SJCRH30 (cell line): ENCODE data around the gene PRSS36. TPM values are rescaled to one million over a fixed set of nuclear protein-coding genes. Genes with fewer than 3 reads are reported as not detected.
"Not testable (repeated sequence)": the region's sequence is repeated elsewhere in the genome, so short reads cannot be mapped to it uniquely, and the experiment has no call there.

Experiments used
- DNase-seq, 2 experiments: peaks; one replicate each; pipeline ENCODE4 v3.0.0-alpha.2; 2015 to 2020
- H3K27ac ChIP-seq: fragments of 250-450 bp; sonication (Bioruptor Pico); 2 replicates; pipeline ENCODE4 v1.5.1; 2020; ENCODE audit warnings: mild to moderate bottlenecking, moderate library complexity
- H3K27me3 ChIP-seq: fragments of 250-450 bp; sonication (Bioruptor Pico); 2 replicates; pipeline ENCODE4 v1.5.1; 2020; ENCODE audit warnings: mild to moderate bottlenecking, moderate library complexity
- H3K36me3 ChIP-seq: fragments of 250-450 bp; sonication (Bioruptor Pico); 2 replicates; pipeline ENCODE4 v1.5.1; 2020; ENCODE audit warnings: mild to moderate bottlenecking, moderate library complexity
- H3K4me1 ChIP-seq: fragments of 250-450 bp; sonication (Bioruptor Pico); 2 replicates; pipeline ENCODE4 v1.5.1; 2020; ENCODE audit warnings: mild to moderate bottlenecking, moderate library complexity
- H3K4me3 ChIP-seq: fragments of 250-450 bp; sonication (Bioruptor Pico); 2 replicates; pipeline ENCODE4 v1.5.1; 2020; ENCODE audit warnings: mild to moderate bottlenecking, moderate library complexity
- H3K9me3 ChIP-seq: fragments of 250-450 bp; sonication (Bioruptor Pico); replicated peaks from 2 replicates; pipeline ENCODE4 v1.5.1; 2020; ENCODE audit warnings: mild to moderate bottlenecking, moderate library complexity
- total RNA-seq: library from RNA; depleted of rRNA; stranded (reverse); fragments of >200 nt; shearing (Covaris generic); gene quantifications from 2 replicates; pipeline ENCODE4 v1.2.3, GENCODE V29; 2014; rRNA removed

Gene PRSS36
- 0.43 and 0.51 TPM in 2 replicates for total RNA-seq

DNA sequence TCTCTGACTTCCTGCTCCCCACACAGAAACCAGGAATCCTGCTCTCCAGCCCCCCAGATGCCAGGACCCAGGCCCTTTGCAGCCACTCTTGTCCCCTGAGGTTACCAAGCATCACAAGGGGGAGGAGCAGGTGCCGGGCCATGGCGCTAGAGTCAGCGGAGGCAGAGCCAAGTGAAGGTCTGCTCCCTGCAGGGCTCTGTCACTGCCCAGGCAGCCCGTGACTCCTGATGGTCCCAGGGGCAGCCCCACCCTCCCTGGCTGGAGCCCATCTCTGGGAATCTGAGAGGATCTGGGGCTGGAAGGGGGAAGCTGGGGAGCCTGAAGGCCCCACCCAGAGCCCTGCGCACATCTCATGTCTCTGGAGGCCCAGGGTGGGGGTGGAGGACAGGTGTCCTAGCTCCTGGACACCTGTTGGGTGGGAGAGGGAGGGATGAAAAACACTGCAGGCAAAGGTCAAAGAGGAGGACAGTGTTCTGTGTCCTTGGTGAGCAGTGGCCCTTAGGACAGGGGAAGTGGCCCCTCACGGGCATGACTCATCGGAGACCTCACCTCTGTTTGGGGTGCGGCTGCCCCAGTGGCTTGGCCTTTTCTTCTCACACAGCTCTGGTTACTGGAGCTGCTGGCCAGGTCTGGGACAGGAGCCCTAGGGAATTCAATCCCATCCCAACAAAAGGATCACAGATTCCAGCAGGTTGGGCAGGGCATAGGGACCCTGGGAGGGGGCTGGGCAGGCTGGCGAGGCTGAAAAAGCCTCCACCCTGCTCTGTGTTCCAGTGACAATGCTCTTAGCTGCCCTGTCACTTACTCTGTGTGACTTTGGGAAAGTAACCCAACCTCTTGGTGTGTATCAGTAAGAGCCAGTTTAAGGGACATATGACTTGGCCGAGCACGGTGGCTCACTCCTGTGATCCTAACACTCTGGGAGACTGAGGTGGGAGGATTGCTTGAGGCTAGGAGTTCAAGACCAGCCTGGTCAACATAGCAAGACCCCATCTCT lies at the start of gene PRSS36:
TSS of gene PRSS36 (minus strand) at position 173 of the 997 bp plus-strand sequence. CDS start at position 142, 31 bp downstream.
- Histone ChIP-seq H3K27ac (no peak within 1 kb of the TSS), H3K9me3 (no peaks in the 10 kb centered on the region), H3K27me3 (no peaks in the 10 kb centered on the region; the same call in 1 of the 2 replicates), H3K36me3 (no peaks in the 10 kb centered on the region), H3K4me3 (no peak within 1 kb of the TSS), H3K4me1 (no peaks in the 10 kb centered on the region)
- DNase-seq, result no peak

DNA sequence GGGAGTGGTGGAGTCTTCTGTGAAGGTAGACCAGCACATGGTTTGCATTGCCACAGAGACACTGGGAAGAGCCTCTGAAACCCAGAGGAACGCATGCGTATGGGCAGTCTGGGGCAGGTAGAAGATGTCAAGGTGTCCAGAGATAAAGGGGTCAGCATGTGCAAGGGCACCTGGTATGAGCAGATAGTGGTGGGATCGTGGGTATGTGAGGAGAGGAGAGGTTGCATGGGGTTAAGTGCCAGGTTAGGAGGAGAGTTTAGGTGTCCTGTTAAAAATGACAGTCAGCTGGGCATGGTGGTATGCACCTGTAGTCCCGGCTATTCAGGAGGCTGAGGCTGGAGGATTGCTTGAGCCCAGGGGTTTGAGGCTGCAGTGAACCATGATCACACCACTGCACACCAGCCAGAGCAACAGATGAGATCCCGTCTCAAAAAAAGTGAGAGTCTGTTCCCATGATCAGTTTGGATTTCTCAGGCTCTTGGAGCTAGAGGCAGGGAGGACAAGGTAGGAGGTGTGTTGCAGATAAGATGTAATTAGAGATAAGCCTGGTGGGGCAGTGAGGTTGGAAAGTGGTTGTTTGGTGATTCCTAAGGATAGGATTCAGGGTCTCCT lies 49.7 kb upstream of the PRSS36 start:
- Histone ChIP-seq H3K4me3 (no peak overlapping the region), H3K9me3 (no peaks in the 10 kb centered on the region), H3K4me1 (no peaks in the 10 kb centered on the region), H3K27ac (no peak overlapping the region), H3K36me3 (peaks cover 38% of the 10 kb centered on the region), H3K27me3 (no peaks in the 10 kb centered on the region)
- no peak for DNase-seq

DNA sequence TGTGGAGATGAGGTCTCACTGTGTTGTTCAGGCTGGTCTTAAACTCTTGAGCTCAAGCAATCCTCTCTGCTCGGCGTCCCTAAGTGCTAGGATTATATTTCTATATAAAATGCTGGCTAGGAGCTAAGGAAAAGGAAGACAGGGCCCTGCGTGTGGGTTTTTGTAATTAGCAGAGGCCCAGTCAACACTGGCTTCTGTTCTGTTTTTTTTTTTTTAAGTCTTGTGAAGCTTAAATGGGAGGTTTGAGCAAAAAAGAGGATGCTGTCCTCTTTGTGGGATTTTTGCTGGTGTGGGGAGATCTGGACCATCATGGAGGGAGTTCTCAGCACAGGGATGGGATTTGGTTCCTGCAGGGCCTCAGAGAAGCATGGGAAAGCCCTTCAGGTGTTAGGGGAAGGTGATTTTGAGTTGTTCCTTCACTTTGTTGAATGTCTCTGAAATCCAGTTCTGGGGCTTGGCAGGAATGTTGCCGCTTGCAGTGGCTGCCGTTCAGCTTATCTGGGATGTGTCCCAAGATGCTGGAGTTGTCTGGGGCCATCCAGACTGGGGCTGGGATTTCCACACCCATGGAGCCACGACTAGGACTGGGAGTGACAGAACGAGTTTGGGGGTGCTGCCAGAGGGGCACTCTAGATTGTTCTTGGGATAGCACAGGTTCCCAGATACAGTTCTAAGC lies 48.5 kb upstream of the PRSS36 start:
- Histone ChIP-seq H3K4me3 (no peak overlapping the region), H3K27me3 (no peaks in the 10 kb centered on the region), H3K4me1 (no peaks in the 10 kb centered on the region), H3K36me3 (peaks cover 50% of the 10 kb centered on the region), H3K9me3 (no peaks in the 10 kb centered on the region), H3K27ac (no peak overlapping the region)
- DNase-seq, result no peak

DNA sequence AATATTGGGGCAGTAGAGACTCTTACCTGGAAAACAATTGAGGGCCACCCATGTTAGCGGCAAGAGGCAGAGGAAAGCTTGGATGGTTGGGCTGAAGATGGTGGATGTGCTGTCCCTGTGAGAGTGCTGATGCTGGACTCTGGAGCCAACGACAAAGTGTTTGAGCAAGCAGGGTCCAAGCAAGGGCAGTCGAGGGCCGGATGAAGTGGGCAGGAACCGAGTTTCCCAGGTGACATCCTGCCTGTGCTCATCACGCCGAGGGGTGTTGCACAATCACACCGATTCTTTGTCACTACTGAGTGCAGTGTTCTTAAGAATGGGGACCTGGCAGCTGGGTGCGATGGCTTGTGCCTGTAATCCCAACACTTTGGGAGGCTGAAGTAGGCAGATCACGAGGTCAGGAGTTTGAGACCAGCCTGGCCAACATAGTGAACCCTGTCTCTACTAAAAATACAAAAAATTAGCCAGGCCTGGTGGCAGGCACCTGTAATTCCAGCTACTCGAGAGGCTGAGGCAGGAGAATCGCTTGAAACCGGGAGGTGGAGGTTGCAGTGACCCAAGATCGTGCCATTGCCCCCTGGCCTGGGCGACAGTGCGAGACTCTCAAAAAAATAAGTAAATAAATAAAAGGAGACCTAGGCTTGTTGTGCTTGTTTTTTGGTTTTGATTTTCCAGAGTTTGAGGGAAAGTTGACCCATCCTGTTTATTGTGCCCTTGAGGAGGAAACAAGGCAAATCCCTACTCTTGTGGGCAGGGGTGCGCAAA lies 46.6 kb upstream of the PRSS36 start:
- Histone ChIP-seq H3K27ac (no peak overlapping the region), H3K4me1 (no peaks in the 10 kb centered on the region), H3K27me3 (no peaks in the 10 kb centered on the region), H3K9me3 (no peaks in the 10 kb centered on the region), H3K4me3 (no peak overlapping the region), H3K36me3 (peaks cover 68% of the 10 kb centered on the region)
- peak in 1 of 2 experiments; percentile 18 for DNase-seq

DNA sequence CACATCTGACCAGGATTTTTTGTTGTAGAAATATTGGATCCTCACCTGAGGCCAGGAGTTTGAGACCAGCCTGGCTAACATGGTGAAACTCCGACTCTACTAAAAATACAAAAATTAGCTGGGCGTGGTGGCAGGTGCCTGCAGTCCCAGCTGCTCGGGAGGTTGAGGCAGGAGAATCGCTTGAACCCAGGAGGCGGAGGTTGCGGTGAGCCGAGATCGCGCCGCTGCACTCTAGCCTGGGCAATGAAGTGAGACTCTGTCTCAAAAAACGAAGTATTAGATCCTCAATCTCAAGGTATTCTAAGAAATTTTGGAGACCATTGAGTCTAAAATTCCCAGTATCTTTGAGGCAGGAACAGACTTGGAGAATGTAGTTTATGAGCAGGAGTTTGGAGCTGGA lies 46.0 kb upstream of the PRSS36 start:
- not testable (repeated sequence) for H3K9me3 ChIP-seq, H3K4me3 ChIP-seq, H3K27me3 ChIP-seq, DNase-seq, H3K27ac ChIP-seq, H3K4me1 ChIP-seq
- peaks cover 75% of the 10 kb centered on the region for H3K36me3 ChIP-seq

DNA sequence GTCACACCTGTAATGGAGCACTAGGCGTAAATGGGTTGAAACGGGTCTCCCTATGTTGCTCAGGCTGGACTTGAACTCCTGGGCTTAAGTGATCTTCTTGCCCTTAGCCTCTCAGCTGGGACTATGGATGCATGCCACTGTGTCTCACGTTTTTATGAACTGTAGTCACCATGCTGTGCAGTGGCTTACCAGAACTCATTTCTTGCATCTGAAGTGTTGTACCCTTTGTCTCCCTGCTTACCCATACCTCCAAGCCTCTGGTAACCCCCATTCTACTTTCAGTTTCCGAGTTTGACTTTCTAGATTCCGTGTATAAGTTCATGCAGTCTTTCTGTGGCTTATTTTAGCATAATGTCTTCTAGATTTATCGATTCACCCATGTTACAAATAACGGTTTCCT lies 45.0 kb upstream of the PRSS36 start:
- no peak overlapping the region for H3K4me3 ChIP-seq
- DNase-seq, result peak in 1 of 2 experiments; percentile 13
- H3K27me3 ChIP-seq, result no peaks in the 10 kb centered on the region
- no peaks in the 10 kb centered on the region for H3K9me3 ChIP-seq
- H3K4me1 ChIP-seq, result no peaks in the 10 kb centered on the region
- peaks cover 84% of the 10 kb centered on the region for H3K36me3 ChIP-seq
- no peak overlapping the region for H3K27ac ChIP-seq

DNA sequence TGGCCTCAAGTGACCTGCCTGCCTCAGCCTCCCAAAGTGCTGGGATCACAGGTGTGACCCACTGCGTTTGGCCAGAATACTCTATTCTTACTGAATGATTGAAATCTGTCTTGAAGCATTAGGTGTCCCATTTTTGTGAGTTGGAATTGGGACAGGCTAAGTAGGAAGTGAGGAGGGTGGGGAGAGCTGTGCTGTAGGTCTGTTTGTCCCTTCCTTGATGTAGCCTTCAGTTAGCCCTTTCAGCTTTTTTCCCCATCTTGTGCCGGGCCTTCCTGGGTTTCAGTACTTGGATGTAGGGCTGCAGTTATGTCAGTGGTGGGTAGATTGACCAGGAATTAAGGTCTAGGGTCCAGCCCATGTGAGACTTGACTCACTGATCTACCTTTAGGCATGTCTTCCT lies 44.0 kb upstream of the PRSS36 start:
- Histone ChIP-seq H3K4me3 (no peak overlapping the region), H3K9me3 (no peaks in the 10 kb centered on the region), H3K36me3 (peaks cover 85% of the 10 kb centered on the region), H3K27ac (no peak overlapping the region), H3K4me1 (no peaks in the 10 kb centered on the region), H3K27me3 (no peaks in the 10 kb centered on the region)
- peak in 1 of 2 experiments; percentile 15 for DNase-seq

DNA sequence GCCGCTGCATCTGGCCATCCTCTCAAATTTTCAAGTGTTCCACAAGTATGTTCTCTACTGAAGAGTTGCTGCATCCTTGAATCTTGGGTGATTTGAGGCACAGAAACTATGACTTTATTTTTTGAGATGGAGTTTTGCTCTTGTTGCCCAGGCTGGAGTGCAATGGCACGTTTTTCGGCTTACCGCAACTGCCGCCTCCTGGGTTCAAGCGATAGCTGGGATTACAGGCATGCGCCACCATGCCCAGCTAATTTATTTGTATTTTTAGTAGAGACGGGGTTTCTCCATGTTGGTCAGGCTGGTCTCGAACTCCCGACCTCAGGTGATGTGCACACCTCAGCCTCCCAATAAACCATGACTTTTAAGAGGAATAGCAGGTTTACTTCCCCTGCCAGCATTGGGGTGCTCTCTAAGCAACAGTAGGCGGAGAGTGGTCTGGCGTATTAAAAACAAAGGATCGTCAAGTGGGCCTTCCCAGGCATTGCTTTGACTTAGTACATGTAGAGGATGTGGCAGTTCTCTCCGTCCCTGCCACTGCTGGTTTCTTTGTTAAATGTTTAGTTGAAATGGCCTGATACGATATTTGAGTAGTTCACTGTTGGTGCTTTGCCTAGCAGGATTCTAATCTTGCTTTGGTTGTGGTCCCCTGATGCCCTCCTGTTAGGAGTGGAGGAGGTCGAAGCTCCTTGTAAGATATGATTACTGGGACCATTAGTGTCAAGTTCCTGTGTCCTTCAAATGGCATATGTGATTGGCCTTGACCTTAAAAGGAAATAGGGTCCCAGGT lies 43.2 kb upstream of the PRSS36 start:
- Histone ChIP-seq H3K27ac (no peak overlapping the region), H3K36me3 (peaks cover 93% of the 10 kb centered on the region), H3K4me3 (no peak overlapping the region), H3K27me3 (no peaks in the 10 kb centered on the region), H3K4me1 (no peaks in the 10 kb centered on the region), H3K9me3 (no peaks in the 10 kb centered on the region)
- DNase-seq, result peak in 1 of 2 experiments; percentile 16

DNA sequence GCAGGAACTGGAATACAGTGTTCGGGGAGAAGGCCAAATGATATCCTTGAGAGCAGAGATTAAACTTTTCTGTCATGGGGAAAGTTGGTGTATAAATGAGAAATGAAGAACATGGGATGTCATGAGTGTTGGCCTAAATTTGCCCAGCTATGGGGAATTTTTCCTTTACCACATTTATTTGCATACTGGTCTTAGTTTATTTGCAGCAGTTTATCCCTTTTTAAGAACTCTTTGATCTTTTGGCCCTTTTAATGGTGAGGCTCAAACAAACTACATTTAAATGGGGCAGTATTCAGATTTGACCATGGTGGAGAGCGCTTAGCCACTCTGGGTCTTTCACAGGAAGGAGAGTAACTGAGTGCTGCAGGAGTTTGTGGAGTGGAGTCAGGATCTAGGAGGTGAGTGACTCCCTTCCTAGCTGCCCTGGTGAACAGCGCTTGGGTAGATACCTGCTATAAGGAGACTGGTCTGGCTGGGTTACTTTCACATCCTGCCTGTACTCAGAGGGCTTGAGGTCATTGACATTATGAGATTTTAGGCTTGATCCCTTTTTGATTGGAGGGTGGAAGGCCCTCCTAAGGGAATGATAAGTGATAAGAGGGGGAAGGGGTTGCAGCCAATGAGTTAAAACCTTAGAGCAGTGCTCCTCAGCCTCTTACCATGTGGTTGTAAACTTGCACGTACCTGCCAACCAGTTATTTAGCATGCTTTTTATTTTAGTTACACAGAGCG lies 42.0 kb upstream of the PRSS36 start:
- no peak overlapping the region for H3K27ac ChIP-seq
- peak in 1 of 2 experiments; percentile 17 for DNase-seq
- H3K4me3 ChIP-seq, result no peak overlapping the region
- H3K9me3 ChIP-seq, result no peaks in the 10 kb centered on the region
- no peaks in the 10 kb centered on the region for H3K27me3 ChIP-seq
- no peaks in the 10 kb centered on the region for H3K4me1 ChIP-seq
- H3K36me3 ChIP-seq, result peaks cover 100% of the 10 kb centered on the region

DNA sequence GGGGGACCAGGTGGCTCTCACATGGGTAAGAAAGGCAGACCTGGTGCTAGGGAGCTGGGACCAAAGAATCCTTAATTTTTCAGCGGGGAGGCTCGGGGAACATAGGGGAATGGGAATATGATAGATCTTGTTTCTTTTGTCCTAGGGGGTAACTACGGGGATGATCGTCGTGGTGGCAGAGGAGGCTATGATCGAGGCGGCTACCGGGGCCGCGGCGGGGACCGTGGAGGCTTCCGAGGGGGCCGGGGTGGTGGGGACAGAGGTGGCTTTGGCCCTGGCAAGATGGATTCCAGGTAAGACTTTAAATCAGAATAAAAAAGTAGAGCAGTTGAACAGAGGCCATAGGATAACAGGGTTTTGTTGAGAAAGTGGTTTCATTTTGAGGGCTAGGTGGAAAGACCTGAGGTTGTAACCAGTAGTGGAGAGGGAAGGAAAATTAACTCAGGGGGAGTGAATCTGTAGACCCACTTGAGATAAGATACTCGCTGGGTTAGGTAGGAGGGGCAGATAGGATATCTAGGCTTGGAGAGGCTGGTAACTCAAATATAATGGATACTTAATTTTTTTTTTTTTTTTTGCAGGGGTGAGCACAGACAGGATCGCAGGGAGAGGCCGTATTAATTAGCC lies 41.1 kb upstream of the PRSS36 start:
- H3K36me3 ChIP-seq, result peaks cover 100% of the 10 kb centered on the region
- H3K4me3 ChIP-seq, result no peak overlapping the region
- no peaks in the 10 kb centered on the region for H3K27me3 ChIP-seq
- DNase-seq, result peak in 1 of 2 experiments; percentile 9
- H3K27ac ChIP-seq, result no peak overlapping the region
- peaks cover 2% of the 10 kb centered on the region; the same call in 1 of the 2 replicates for H3K4me1 ChIP-seq
- no peaks in the 10 kb centered on the region for H3K9me3 ChIP-seq

DNA sequence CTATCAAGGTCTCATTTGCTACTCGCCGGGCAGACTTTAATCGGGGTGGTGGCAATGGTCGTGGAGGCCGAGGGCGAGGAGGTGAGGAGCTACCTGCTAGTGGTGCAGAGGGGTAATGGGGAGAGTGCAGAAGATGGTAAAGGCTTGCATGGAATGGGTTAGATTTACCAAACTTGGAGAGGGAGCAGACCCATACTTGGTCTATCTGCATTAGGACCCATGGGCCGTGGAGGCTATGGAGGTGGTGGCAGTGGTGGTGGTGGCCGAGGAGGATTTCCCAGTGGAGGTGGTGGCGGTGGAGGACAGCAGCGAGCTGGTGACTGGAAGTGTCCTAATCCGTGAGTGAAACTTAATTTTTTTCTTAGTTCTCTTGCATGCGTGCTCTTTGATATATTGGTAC lies 40.2 kb upstream of the PRSS36 start:
- Histone ChIP-seq H3K4me3 (no peak overlapping the region), H3K36me3 (peaks cover 100% of the 10 kb centered on the region), H3K9me3 (no peaks in the 10 kb centered on the region), H3K27me3 (no peaks in the 10 kb centered on the region), H3K4me1 (peaks cover 5% of the 10 kb centered on the region), H3K27ac (no peak overlapping the region)
- DNase-seq, result no peak

DNA sequence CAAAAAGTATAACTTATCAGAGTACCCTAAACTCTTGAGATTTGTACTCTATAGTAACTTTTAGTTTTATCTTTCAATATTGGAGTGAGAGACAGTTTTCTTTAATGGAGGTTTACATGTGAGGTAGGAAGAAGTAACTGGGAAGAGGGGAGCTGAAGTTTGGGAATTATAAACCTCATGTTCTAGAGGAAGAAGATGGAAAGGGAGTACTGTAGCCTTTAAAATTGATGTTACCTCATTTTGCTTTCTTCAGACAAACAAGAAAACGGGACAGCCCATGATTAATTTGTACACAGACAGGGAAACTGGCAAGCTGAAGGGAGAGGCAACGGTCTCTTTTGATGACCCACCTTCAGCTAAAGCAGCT lies 39.5 kb upstream of the PRSS36 start:
- Histone ChIP-seq H3K9me3 (no peaks in the 10 kb centered on the region), H3K4me1 (peaks cover 5% of the 10 kb centered on the region), H3K4me3 (no peak overlapping the region), H3K27ac (no peak overlapping the region), H3K27me3 (no peaks in the 10 kb centered on the region), H3K36me3 (peaks cover 100% of the 10 kb centered on the region)
- DNase-seq, result no peak
